HepG2 (cell line): Measurements from ENCODE around the gene KCNAB1. TPM values are rescaled to one million over a fixed set of nuclear protein-coding genes. Genes with fewer than 3 reads are reported as not detected.

Experiments
- ATAC-seq: fragments of 200-7000 bp; cut with Tn5 transposase; 3 replicates; pipeline ENCODE4 v1.9.1; 2020; ENCODE audit warnings: mild to moderate bottlenecking, moderate library complexity
- BruUV-seq: library from RNA; stranded (reverse); fragments of 400-500 nt; replicated peaks from 2 replicates; lab custom pipeline; 2021; lab: Mats Ljungman, UMichigan
- CTCF ChIA-PET: fragments of 300-600 bp; formaldehyde crosslinking; extraction: SDS; loops from one replicate; lab custom pipeline; 2021; ENCODE audit warnings: low total read pairs, inconsistent platforms, low intra/inter-chr PET ratio; lab: Yijun Ruan, JAX
- POLR2A ChIA-PET: fragments of 350-600 bp; sonication (Branson Sonifier 250); formaldehyde crosslinking; loops from one replicate; lab custom pipeline; 2020; ENCODE audit warnings: antibody characterized with exemption, inconsistent platforms; lab: Yijun Ruan, JAX
- DNase-seq: peaks from one replicate; pipeline ENCODE4 v3.0.0-alpha.2; 2015; ENCODE audit warnings: low spot score
- FAIRE-seq: peaks from 3 replicates; lab custom pipeline; 2011; peaks lifted over from hg19 to GRCh38; lab: Jason Lieb, UNC
- H2AFZ ChIP-seq: one replicate; pipeline ENCODE4 v1.6.1; 2011; ENCODE audit warnings: low read length, inconsistent platforms
- H3K27ac ChIP-seq: fragments of 300-600 bp; 3 replicates; pipeline ENCODE4 v1.8.0; 2011; ENCODE audit warnings: mixed run types, mild to moderate bottlenecking, mixed read lengths, low read length, inconsistent platforms; ENCODE audit not compliant: insufficient read depth; ENCODE audit errors: extremely low read length
- H3K27me3 ChIP-seq, 2 experiments: fragments of 200-600 bp in 1 of 2; 2 replicates in 1 of 2; 3 replicates in 1 of 2; pipeline versions ENCODE4 v1.6.0 to v1.8.0; 2011; ENCODE audit warnings: low read length in 2 of 2, mild to moderate bottlenecking in 2 of 2, moderate library complexity in 2 of 2, inconsistent platforms in 1 of 2; ENCODE audit not compliant: insufficient read depth in 2 of 2, control insufficient read depth in 1 of 2
- H3K36me3 ChIP-seq, 2 experiments: fragments of 200-600 bp in 1 of 2; replicated peaks in 1 of 2; 2 replicates in 1 of 2; 3 replicates in 1 of 2; pipeline versions ENCODE4 v1.5.1 to v1.8.0; 2011; ENCODE audit warnings: low read length in 2 of 2, inconsistent platforms in 1 of 2; ENCODE audit not compliant: insufficient read depth in 2 of 2, control insufficient read depth in 1 of 2
- H3K4me1 ChIP-seq: 2 replicates; pipeline ENCODE4 v1.5.1; 2012; ENCODE audit warnings: low read length, inconsistent platforms; ENCODE audit not compliant: insufficient read depth
- H3K4me2 ChIP-seq: 2 replicates; pipeline ENCODE4 v1.6.0; 2011; ENCODE audit warnings: low read depth, low read length, inconsistent platforms
- H3K4me3 ChIP-seq, 3 experiments: fragments of 200-600 bp in 1 of 3; sonication (generic), shearing (Covaris generic) in 1 of 3; replicated peaks in 1 of 3; 2 replicates each; pipeline ENCODE4 v1.5.1; 2011 to 2016; ENCODE audit warnings: low read length in 3 of 3, inconsistent platforms in 2 of 3, low read depth in 2 of 3, mild to moderate bottlenecking in 2 of 3, control low read depth in 1 of 3, mixed read lengths in 1 of 3; ENCODE audit not compliant: insufficient read depth in 1 of 3
- H3K79me2 ChIP-seq: one replicate; pipeline ENCODE4 v1.6.1; 2011; ENCODE audit warnings: low read length, inconsistent platforms; ENCODE audit not compliant: insufficient read depth
- H3K9ac ChIP-seq: 2 replicates; pipeline ENCODE4 v1.6.0; 2011; ENCODE audit warnings: mild to moderate bottlenecking, low read depth, low read length, inconsistent platforms; ENCODE audit not compliant: insufficient read depth
- H3K9me3 ChIP-seq: 2 replicates; pipeline ENCODE4 v1.5.1; 2012; ENCODE audit warnings: mild to moderate bottlenecking, low read length
- H4K20me1 ChIP-seq: 2 replicates; pipeline ENCODE4 v1.6.0; 2011; ENCODE audit warnings: inconsistent platforms, mild to moderate bottlenecking, low read length, moderate library complexity; ENCODE audit not compliant: insufficient read depth
- CCDC6 ChIP-seq: sonication (generic); formaldehyde crosslinking; IDR thresholded peaks from 2 replicates; pipeline ENCODE4 v1.8.1; 2022; ENCODE audit warnings: mild to moderate bottlenecking, missing genetic modification reagents, moderate library complexity
- E2F2 ChIP-seq: sonication (generic); formaldehyde crosslinking; IDR thresholded peaks from 2 replicates; pipeline ENCODE4 v1.4.0; 2020; ENCODE audit warnings: missing genetic modification reagents, borderline replicate concordance
- EZH2 ChIP-seq: conservative IDR thresholded peaks from 2 replicates; pipeline ENCODE4 v1.6.1; 2012; ENCODE audit warnings: mild to moderate bottlenecking, low read depth, low read length, moderate library complexity
- HES4 ChIP-seq: sonication (generic); formaldehyde crosslinking; IDR thresholded peaks from 2 replicates; pipeline ENCODE4 v1.9.0; 2021; ENCODE audit warnings: mild to moderate bottlenecking, missing genetic modification reagents, borderline replicate concordance
- TAF15 ChIP-seq: fragments of 200-400 bp; formaldehyde crosslinking; IDR thresholded peaks from one replicate; pipeline ENCODE4 v1.6.1; 2018; ENCODE audit warnings: mild to moderate bottlenecking, low read depth, low read length; ENCODE audit not compliant: poor library complexity, severe bottlenecking
- U2AF1 ChIP-seq: fragments of 200-400 bp; formaldehyde crosslinking; optimal IDR thresholded peaks from 2 replicates; pipeline ENCODE3; 2017; ENCODE audit warnings: mild to moderate bottlenecking, low read depth, low read length
- ZNF10 ChIP-seq: sonication (generic); formaldehyde crosslinking; IDR thresholded peaks from 2 replicates; pipeline ENCODE4 v1.4.0; 2020; ENCODE audit warnings: mild to moderate bottlenecking, low read depth, missing genetic modification reagents, borderline replicate concordance
- ZNF121 ChIP-seq: sonication (generic); formaldehyde crosslinking; IDR thresholded peaks from 2 replicates; pipeline ENCODE4 v1.5.0; 2020; ENCODE audit warnings: mild to moderate bottlenecking, missing genetic modification reagents
- ZNF274 ChIP-seq: sonication (generic); formaldehyde crosslinking; IDR thresholded peaks from 2 replicates; pipeline ENCODE4 v1.5.1; 2020; ENCODE audit warnings: mild to moderate bottlenecking, missing genetic modification reagents
- ZNF660 ChIP-seq: sonication (generic); formaldehyde crosslinking; IDR thresholded peaks from 2 replicates; pipeline ENCODE4 v1.5.1; 2020; ENCODE audit warnings: mild to moderate bottlenecking, low read depth, missing genetic modification reagents, borderline replicate concordance
- ZSCAN22 ChIP-seq: sonication (generic); formaldehyde crosslinking; IDR thresholded peaks from 2 replicates; pipeline ENCODE4 v1.4.0; 2020; ENCODE audit warnings: mild to moderate bottlenecking, missing genetic modification reagents
- WGBS: methylation state at CpG from one replicate; pipeline ENCODE4 v1.1.6; 2017; ENCODE audit warnings: low lambda C conversion rate; 5-methylcytosine and 5-hydroxymethylcytosine counted together
- in situ Hi-C: cut with HindIII; loops from 2 replicates; pipeline ENCODE4 v1.10.0; 2017; ENCODE audit warnings: low pct_unique_long_range_greater_than_20kb; ENCODE audit not compliant: extremely low pct_ligation_motif_present
- intact Hi-C: fragments of 100-400 bp; cut with micrococcal nuclease; formaldehyde crosslinking; loops from one replicate; pipeline ENCODE4 v1.10.0; 2022; ENCODE audit not compliant: unreplicated experiment
- polyA plus RNA-seq, 8 experiments: library from polyadenylated mRNA; depleted of rRNA in 3 of 8; stranded (reverse) in 7 of 8; unstranded in 1 of 8; fragments of >200 nt; fragmentation: Illumina TruSeq in 4 of 8; extraction: Trizol in 4 of 8; gene quantifications; 2 replicates each; pipeline versions ENCODE4 v1.2.1 to v1.2.3, GENCODE V29; 2011 to 2016; ENCODE audit warnings: low read depth in 4 of 8, missing spikeins in 1 of 8, mixed read lengths in 1 of 8; ENCODE audit not compliant: insufficient read depth in 1 of 8
- total RNA-seq, 5 experiments: library from RNA; depleted of rRNA; stranded (reverse); fragments of >200 nt; fragmentation: Illumina TruSeq; extraction: Trizol; gene quantifications; 2 replicates each; pipeline ENCODE4 v1.2.3, GENCODE V29; 2016; ENCODE audit warnings: low read depth in 1 of 5
- TF ChIP-seq, protein P1 (sequence below): sonication (generic); formaldehyde crosslinking; IDR thresholded peaks from 2 replicates; pipeline ENCODE4 v1.4.0; 2020; ENCODE audit warnings: missing genetic modification reagents
- TF ChIP-seq, protein P2 (sequence below): sonication (generic); formaldehyde crosslinking; IDR thresholded peaks from 2 replicates; pipeline ENCODE4 v1.8.0; 2022; ENCODE audit warnings: missing genetic modification reagents, low read depth, mild to moderate bottlenecking, borderline replicate concordance
- TF ChIP-seq, protein P3 (sequence below): IDR thresholded peaks from 2 replicates; pipeline ENCODE4 v1.6.1; 2012; ENCODE audit warnings: inconsistent platforms
- TF ChIP-seq, protein P4 (sequence below): sonication (generic); formaldehyde crosslinking; IDR thresholded peaks from 2 replicates; pipeline ENCODE4 v1.4.0; 2020; ENCODE audit warnings: mild to moderate bottlenecking, missing genetic modification reagents

The KCNAB1 gene
- total and polyA plus RNA-seq, 2 of the 13 experiments (the other 11 are each of a cell fraction or from before 2014, with no cell fraction given): not detected

- TF ChIP-seq, protein P1, sequence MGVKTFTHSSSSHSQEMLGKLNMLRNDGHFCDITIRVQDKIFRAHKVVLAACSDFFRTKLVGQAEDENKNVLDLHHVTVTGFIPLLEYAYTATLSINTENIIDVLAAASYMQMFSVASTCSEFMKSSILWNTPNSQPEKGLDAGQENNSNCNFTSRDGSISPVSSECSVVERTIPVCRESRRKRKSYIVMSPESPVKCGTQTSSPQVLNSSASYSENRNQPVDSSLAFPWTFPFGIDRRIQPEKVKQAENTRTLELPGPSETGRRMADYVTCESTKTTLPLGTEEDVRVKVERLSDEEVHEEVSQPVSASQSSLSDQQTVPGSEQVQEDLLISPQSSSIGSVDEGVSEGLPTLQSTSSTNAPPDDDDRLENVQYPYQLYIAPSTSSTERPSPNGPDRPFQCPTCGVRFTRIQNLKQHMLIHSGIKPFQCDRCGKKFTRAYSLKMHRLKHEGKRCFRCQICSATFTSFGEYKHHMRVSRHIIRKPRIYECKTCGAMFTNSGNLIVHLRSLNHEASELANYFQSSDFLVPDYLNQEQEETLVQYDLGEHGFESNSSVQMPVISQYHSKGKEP (CRISPR knock-in tag): no peak
- TF ChIP-seq ZNF10 (CRISPR knock-in tag): no peak
- TF ChIP-seq, protein P2, sequence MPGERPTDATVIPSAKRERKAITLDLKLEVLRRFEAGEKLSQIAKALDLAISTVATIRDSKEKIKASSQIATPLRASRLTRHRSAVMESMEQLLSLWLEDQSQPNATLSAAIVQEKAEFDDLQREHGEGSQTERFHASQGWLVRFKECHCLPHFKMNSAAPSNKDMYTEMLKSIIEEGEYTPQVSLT: no peak
- TF ChIP-seq, protein P3, sequence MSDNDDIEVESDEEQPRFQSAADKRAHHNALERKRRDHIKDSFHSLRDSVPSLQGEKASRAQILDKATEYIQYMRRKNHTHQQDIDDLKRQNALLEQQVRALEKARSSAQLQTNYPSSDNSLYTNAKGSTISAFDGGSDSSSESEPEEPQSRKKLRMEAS: no peak
- no peak for TF ChIP-seq CCDC6 (CRISPR knock-in tag)
- TF ChIP-seq HES4 (CRISPR knock-in tag): no peak
- TF ChIP-seq E2F2 (CRISPR knock-in tag): no peak
- TF ChIP-seq EZH2: no peak
- TF ChIP-seq ZNF660 (CRISPR knock-in tag): no peak
- TF ChIP-seq ZNF274 (CRISPR knock-in tag): no peak
- TF ChIP-seq ZNF121 (CRISPR knock-in tag): no peak
- no peak for TF ChIP-seq TAF15
- TF ChIP-seq U2AF1: no peak
- no peak for TF ChIP-seq ZSCAN22
- TF ChIP-seq, protein P4, sequence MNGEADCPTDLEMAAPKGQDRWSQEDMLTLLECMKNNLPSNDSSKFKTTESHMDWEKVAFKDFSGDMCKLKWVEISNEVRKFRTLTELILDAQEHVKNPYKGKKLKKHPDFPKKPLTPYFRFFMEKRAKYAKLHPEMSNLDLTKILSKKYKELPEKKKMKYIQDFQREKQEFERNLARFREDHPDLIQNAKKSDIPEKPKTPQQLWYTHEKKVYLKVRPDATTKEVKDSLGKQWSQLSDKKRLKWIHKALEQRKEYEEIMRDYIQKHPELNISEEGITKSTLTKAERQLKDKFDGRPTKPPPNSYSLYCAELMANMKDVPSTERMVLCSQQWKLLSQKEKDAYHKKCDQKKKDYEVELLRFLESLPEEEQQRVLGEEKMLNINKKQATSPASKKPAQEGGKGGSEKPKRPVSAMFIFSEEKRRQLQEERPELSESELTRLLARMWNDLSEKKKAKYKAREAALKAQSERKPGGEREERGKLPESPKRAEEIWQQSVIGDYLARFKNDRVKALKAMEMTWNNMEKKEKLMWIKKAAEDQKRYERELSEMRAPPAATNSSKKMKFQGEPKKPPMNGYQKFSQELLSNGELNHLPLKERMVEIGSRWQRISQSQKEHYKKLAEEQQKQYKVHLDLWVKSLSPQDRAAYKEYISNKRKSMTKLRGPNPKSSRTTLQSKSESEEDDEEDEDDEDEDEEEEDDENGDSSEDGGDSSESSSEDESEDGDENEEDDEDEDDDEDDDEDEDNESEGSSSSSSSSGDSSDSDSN: no peak
- H3K4me2 ChIP-seq: no peak overlapping the region
- BruUV-seq: no TSS peak
- POLR2A ChIA-PET: interaction anchor here (1.2 kb wide), 1 partner anchor 9 kb away, joined by 3 read pairs; the partner anchor contains the start of gene SSR3
- no peak for FAIRE-seq
- H3K9ac ChIP-seq: no peak overlapping the region
- DNase-seq: no peak
- H3K36me3 ChIP-seq: no peaks in the 10 kb centered on the region
- CTCF ChIA-PET: no interaction called here
- 0% methylated on average over 1 of the region's 1 CpG for WGBS
- H3K79me2 ChIP-seq: no peaks in the 10 kb centered on the region
- H3K9me3 ChIP-seq: no peaks in the 10 kb centered on the region
- H3K4me1 ChIP-seq: no peaks in the 10 kb centered on the region
- in situ Hi-C loops (no loop called here), intact Hi-C loops (no loop called here)
- no peak overlapping the region for H2AFZ ChIP-seq
- ATAC-seq: no peak
- no peak overlapping the region for H3K27ac ChIP-seq
- no peaks in the 10 kb centered on the region; a peak in 1 of 5 replicates for H3K27me3 ChIP-seq
- no peaks in the 10 kb centered on the region for H4K20me1 ChIP-seq
- no peak overlapping the region for H3K4me3 ChIP-seq
These were observed 443.7 kb downstream of the KCNAB1 start for GRCh38 chr3:156563900-156564682.
